HG02840 (cell line): ENCODE data around the gene LHX5.

Experiments
- ATAC-seq: cut with Tn5 transposase; IDR thresholded peaks from one replicate; pipeline ENCODE4 v1.9.1; 2021; ENCODE audit warnings: mild to moderate bottlenecking, moderate library complexity, moderate number of reproducible peaks; ENCODE audit not compliant: unreplicated experiment, low FRiP score

LHX5 gene

GRCh38 chr12:113420996-113421595 is 50.6 kb downstream of the LHX5 start:
- ATAC-seq, result no peak

- ATAC-seq, result no peak
These were observed 53.3 kb downstream of the LHX5 start for GRCh38 chr12:113418213-113418879.

DNA sequence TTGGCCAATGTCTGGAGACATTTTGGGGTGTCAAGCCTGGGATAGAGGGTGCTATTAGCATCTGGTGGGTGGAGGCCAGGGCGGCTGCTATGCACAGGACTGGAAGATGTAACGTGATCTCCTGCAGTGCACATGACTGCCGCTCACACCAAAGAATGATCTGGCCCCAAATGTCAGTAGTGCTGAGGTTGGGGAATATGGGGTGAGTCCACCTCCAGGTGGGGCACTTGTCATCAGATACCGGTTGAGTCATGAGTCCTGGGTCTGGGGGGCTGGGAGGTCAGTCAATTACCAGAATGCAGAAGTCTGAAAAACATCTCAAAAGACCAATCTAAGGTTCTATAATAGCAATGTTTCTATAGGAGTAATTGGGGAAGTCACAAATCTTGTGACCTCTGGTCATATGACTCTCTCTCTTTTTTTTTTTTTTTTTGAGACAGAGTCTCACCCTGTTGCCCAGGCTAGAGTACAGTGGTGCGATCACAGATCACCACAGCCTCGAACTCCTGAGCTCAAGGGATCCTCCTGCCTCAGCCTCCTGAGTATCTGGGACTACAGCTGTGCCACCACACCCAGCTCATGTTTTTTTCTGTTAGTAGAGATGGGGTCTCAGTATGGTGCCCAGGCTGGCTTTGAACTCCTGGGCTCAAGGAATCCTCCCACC is 55.4 kb downstream of the LHX5 start:
- ATAC-seq, result no peak

DNA sequence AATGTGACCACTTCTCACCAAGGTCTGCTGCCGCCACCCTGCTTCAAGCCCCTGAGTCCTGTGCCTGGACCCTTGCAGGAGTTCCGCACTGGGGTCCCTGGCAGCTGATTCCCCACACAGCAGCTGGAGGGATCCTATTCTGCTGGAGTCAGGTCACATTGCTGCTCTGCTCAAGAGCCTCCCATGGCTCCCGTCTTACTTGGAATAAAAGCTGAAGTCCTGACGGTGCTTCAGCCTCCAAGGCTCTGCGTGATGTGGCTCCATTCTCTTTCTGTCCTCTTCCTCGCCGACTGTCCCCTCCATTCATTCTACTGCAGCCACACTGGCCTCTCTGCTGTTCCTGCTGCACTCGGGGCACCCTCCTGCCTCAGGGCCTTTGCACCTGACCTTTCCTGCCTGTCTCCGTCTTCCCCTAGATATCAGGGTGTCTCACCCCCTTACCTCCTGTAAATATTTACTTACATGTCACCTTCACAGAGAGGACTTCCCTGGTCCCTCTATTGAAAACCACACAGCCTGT is 57.1 kb downstream of the LHX5 start:
- ATAC-seq, result no peak

DNA sequence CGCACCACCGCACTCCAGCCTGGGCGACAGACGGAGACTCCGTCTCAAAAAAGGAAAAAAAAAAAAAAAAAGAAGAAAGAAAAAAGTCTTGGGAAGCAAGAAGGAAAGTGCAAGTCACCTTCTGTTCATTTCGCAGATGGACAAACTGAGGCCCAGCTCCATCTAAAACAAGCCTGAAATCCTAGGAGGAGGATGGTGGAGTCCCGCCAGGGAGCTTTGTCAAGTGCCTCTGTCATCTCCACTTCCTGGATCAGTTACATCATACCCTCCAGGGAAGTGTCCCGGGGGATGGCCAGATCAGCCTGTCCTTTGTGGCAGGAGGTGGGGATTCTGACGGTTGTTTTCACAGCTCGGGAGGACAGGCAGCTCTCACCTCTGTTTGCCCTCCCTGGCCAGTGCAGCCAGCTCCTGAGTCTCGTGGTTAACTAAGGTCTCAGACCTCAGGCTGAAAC is 58.2 kb downstream of the LHX5 start:
- ATAC-seq, result no peak
